Measurements from ENCODE around the gene ZBTB16.

ZBTB16 gene

GRCh38 chr11:114066046-114066648 is 6.6 kb downstream of the ZBTB16 start:
- DNase-seq, result no peak

- DNase-seq, result no peak
Observed at GRCh38 chr11:114068327-114068726, 8.8 kb downstream of the ZBTB16 start.

GRCh38 chr11:114070464-114071139 is 11.1 kb downstream of the ZBTB16 start:
- DNase-seq, result no peak

- DNase-seq, result no peak
Observed at GRCh38 chr11:114073007-114073827, 13.7 kb downstream of the ZBTB16 start.

- no peak for DNase-seq
Observed at GRCh38 chr11:114073828-114074381, 14.4 kb downstream of the ZBTB16 start.

GRCh38 chr11:114074546-114075343 is 15.2 kb downstream of the ZBTB16 start:
- no peak for DNase-seq

- DNase-seq, result no peak
Observed at GRCh38 chr11:114075344-114075610, 15.8 kb downstream of the ZBTB16 start.

GRCh38 chr11:114075891-114076441 is 16.5 kb downstream of the ZBTB16 start:
- no peak for DNase-seq

GRCh38 chr11:114076921-114077331 is 17.4 kb downstream of the ZBTB16 start:
- DNase-seq, result no peak

- no peak for DNase-seq
Observed at GRCh38 chr11:114077482-114078305, 18.2 kb downstream of the ZBTB16 start.

GRCh38 chr11:114078423-114078822 is 18.9 kb downstream of the ZBTB16 start:
- DNase-seq, result no peak

GRCh38 chr11:114079511-114080065 is 20.1 kb downstream of the ZBTB16 start:
- no peak for DNase-seq

GRCh38 chr11:114080219-114080618 is 20.7 kb downstream of the ZBTB16 start:
- no peak for DNase-seq

- DNase-seq, result no peak
Observed at GRCh38 chr11:114080769-114081168, 21.3 kb downstream of the ZBTB16 start.

GRCh38 chr11:114081641-114082414 is 22.3 kb downstream of the ZBTB16 start:
- no peak for DNase-seq

- DNase-seq, result no peak
Observed at GRCh38 chr11:114082415-114082748, 22.9 kb downstream of the ZBTB16 start.

- DNase-seq, result no peak
Observed at GRCh38 chr11:114082767-114083181, 23.3 kb downstream of the ZBTB16 start.

GRCh38 chr11:114083391-114084252 is 24.1 kb downstream of the ZBTB16 start:
- no peak for DNase-seq

GRCh38 chr11:114084414-114084813 is 24.9 kb downstream of the ZBTB16 start:
- DNase-seq, result no peak
